NCI-H2081 treated with DMSO at 0.1 percent for 48 hours (cell line): ENCODE measurements around the gene MST1R.
A peak's percentile ranks its signal among the peaks of the same experiment; 100 is the strongest.
"Not testable (repeated sequence)": the region's sequence is repeated elsewhere in the genome, so short reads cannot be mapped to it uniquely, and the experiment has no call there.

ENCODE experiments used
- DNase-seq: peaks from one replicate; lab custom pipeline; 2025; lab: John Stamatoyannopoulos, UW

MST1R gene

DNA sequence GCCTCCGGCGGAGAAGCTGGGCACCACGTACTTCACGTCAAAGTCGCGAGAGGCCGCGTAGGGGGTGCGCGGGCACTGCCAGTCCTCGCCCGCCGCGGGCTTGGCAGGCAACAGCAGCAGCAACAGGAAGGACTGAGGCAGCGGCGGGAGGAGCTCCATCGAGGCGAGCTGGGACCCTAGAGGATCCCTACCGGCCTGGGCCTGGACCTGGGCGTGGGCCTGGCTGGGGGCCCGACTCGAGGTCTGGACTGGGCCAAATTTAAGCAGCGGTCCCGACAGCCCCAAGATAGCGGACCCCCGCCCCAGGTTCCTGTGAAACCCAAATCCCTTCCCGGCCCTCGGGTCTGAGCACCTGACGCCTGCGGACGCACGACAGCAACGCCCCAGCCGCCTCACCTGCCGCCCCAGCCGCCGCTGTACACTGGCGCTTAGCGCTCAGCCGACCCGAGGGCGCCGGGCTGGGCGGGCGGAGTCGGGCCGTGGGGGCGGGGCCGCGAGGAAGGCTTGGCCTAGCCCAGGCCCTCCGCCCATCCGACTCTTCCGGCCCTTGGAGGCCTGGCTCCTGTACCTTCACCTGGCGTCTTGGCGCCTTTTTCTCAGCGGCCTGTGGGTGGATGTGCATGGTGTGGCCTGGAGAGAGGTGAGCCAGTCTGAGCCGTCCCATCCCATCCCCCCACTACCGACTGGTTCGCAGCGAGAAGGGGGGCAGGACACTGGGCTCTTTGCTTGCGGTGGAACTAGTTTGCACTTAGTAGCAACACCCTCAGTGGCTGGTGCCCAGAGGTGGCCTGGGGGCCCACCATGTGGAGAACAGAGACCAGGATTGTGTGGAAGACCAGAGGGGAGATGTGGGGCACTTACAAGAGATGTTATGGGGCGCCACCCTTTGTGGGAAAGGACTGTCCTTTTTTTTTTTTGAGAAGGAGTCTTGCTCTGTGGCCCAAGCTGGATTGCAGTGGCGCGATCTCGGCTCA, at the start of gene MST1R:
Gene MST1R, minus strand, starts transcription at position 423 of the 974 bp plus-strand sequence. Its CDS starts 264 bp downstream, at position 159.
- DNase-seq: no peak

DNA sequence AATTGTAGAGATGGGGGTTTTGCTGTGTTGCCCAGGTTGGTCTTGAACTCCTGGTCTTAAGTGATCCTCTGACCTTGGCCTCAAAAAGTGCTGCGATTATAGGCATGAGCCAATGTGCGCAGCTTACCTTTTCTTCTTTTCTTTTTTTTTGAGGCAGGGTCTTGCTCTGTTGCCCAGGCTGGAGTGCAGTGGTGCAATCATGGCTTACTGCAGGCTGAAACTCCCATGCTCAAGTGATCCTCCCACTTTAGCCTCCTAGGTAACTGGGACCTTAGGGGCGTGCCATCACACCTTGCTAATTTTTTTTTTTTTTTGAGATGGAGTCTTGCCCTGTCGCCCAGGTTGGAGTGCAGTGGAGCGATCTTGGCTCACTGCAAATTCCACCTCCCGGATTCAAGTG, 49.3 kb upstream of the MST1R start:
- DNase-seq: no peak

DNA sequence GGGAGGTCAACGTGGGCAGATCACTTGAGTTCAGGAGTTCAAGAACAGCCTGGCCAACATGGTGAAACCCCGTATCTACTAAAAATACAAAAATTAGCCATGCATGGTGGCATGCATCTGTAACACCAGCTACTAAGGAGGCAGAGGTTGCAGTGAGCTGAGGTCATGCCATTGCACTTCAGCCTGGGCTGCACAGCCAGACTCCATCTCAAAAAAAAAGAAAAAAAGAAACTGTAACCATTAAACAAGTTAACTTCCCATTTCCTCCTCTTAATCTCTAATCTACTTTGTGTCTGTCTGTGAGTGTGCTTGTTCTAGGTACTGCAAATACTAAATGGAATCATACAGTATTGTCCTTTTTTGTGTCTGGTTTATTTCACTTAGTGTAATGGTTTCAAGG, 39.0 kb upstream of the MST1R start:
- no peak for DNase-seq

DNA sequence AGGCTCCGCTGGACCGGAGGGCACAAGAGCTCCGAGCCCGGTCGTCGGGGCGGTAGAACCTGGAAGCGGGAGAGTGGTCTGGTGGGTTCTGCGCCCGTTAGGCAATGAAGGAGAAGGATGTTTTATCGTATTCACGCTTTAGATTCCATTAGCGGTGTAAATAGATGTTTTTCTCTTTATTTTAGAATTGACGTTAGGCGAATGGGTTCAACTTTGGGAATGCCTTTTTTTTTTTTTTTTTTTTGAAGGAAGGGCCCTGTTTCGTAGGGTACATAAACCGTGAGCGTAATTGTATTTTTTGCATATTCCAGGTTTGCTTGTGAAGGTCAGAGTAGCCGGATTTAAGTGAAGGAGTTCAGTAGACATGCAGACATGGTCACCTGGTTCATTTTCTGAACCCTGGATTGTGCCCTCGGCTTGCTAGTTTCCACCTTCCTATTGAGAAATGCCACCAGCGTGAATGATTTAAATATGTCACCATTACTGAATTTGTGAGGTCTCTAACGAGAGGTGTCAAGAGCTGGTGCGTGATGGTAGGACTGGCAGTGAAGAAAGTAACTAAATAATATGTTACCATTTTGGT, 37.1 kb upstream of the MST1R start:
- DNase-seq: no peak

DNA sequence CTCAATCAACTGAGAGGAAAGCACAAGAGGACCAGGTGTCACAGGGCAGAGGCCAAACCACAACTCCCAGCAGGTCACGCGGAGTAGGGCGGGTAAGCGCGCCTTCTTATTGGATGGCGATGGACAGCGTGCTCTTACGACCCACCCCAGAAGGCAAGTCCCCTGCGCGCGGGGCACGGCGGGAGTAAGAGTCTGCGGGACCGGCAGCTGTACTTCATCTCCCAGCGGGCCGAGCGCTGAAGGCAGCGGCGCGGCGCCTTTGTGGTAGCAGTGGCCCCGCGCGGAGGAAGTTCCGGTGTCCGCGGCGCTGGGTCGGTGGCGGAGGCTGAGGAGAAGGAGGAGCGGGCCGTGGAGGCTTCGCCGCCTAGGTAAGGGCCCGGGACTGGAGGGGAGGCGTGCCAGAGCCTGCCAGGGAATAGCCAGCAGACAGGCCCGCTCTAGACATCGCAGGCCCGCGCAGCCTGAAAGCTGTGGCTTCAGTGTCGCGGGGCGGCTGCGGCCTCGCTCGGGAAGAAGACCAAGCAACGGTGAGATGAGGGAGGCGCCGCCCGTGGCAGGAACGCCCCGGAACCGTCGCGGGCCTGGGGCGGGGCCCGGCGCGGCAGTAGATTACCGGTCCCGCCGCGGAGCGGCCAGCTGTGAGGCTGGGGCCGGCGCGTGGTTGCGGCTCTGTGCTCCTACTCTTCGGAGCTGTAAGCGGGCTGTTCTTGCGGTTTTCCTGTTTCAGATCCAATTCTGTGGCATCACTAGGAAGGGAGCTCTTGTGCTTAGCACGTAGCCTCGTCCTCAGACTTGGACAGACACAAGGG, 36.4 kb upstream of the MST1R start, which contains the start of gene RBM6:
Gene RBM6, plus strand, starts transcription at position 293 of the 809 bp plus-strand sequence. CDS start 22,492 bp downstream, outside the sequence.
- DNase-seq: peak; percentile 85

DNA sequence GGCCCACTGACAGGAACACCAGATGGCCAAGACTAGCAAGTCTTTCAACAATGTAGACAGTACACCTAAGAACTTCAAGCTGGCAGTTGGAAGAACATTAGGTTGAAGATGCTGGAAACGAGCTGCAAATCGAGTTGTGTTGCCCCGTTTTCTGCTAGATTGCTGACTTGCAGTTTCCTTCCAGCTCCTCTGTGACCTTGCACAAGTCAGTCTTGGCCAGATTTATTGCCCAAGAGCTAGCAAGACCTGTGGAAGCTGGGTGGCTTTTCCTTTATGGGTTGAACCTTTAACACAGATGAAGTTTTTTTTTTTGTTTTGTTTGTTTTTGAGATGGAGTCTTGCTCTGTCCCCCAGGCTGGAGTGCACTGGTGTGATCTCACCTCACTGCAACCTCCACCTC, 33.4 kb upstream of the MST1R start:
- no peak for DNase-seq

DNA sequence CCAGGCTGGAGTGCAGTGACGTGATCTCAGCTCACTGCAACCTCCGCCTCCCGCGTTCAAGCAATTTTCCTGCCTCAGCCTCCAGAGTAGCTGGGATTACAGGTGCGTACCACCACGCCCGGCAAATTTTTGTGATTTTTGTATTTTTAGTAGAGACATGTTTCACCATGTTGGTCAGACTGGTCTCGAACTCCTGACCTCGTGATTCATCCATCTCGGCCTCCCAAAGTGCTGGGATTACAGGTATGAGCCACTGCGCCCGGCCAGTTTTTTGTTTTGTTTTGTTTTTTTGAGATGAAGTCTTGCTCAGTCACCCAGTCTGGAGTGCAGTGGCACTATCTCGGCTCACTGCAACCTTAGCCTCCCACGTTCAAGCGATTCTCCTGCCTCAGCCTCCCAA, 28.6 kb upstream of the MST1R start:
- not testable (repeated sequence) for DNase-seq

DNA sequence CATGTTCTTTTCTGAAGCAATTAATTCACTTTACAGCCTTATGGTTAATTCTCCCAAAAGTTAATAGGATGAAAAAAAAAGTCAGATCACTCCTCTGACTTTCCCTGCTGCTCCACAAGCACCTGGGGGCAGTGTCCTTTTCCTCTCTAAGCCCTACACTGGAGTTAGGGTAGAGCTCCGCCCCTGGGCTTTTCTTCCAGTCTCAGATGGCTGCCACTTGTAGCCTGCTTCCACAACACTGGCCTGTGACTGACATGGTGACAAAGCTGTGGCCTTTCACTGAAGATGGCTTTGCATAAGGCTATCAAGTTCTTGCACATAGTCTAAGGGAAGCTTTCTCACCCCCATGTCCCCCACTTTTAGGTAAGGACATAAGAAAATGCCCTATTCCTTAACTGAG, 27.2 kb upstream of the MST1R start:
- no peak for DNase-seq

DNA sequence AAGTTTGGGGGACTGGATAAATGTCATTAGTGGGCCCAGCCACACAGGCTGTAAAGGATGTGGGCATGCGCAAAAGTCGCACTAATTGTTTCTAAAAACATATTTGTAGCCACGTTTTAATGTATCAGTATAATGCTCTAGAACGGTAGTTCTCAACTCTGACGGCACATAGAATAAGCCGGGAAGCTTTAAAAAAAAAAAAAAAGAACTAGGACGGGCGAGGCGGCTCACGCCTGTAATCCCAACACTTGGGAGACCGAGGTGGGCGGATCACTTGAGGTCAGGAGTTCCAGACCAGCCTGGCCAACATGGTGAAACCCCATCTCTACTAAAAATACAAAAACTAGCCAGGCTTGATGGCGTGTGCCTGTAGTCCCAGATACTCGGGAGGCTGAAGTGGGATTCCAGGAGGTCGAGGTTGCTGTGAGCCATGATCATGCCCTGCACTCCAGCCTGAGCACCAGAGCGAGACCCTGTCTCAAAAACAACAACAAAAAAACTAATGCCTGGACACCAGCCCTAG, 26.6 kb upstream of the MST1R start:
- DNase-seq: no peak

DNA sequence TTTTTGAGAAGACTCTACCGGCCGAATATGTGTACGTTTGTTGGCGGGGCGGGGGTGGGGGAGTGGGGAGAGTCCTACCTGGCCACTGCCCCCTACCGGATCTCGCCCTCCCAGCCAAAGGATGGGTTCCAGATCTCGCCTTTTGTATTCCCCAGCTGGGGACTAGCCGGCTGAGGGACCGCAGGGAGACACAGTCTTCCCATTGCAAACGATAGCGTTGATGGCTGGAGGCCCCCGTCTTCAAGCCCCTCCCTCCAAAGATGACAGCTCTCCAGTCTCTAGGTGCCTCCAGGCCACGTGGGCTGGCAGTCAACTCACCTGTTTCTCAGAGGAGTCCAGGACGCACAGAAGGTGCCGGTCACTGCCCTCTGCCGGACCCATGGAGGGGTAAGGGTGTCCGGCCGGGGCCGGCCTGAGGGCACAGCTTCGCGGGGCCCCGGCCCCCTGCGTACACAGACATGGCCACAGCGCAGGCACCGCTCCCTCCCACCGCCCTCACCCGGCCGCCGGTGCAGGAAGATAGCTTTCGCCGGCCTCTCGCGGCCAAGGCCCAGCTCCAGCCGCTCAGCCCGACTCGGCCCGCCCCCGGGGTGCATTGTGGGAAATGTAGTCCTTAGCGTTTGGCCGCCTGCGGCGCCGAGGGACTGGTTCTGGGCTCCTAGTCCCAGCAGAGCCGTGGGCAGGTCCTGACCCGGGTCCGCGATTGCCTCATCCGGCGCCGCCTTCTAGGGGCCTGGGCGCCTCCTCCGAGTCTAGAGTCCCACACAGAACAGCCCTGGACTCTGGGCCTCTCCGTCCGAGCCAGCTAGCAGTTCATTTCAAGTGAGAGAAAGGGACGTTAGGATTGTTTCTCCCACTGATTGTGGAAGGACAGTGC, 25.9 kb upstream of the MST1R start, which contains the start of gene MON1A:
Gene MON1A, minus strand, starts transcription at position 521 of the 877 bp plus-strand sequence. CDS start 16,465 bp downstream, outside the sequence.
- DNase-seq: peak; percentile 32

DNA sequence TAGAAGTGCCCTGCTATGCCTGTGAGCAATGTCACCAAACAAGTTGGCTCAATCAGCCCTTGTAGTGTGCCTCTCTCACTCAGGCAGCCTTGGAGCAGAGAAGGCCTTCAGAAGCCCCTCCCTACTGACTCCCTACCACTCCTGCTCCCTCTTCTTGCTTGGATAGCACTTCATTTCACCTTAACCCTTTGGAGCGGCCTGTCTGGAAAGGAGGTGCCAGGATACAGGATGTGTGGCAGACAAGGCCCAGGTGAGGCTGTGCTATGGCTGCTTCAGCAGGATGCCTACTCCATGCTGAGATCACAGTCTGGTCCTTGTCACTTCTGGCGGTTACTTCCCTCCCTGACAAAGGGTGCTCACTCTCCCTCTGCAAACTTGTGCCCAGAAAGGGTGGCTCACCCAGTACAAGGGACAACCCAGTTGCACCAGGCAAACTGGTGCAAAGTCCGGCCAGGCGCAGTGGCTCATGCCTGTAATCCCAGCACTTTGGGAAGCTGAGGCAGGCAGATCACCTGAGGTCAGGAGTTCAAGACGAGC, 24.9 kb upstream of the MST1R start:
- DNase-seq: no peak

DNA sequence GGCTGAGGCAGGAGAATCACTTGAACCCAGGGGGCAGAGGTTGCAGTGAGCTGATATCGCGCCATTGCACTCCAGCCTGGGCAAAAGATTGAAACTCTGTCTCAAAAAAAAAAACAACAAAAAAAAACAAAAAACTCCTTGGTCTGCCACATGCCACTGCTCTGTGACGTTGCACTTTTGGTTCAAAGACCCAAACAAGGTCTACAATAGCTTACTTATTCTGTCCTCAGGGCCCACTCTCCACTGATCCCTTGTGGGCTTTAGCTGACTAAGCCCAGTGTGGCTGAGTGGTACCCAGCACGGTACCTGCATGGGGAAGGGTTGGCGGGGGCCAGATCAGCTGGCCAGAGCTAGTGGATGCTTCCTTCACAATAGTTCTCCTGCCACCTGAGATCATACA, 24.1 kb upstream of the MST1R start:
- DNase-seq: no peak

DNA sequence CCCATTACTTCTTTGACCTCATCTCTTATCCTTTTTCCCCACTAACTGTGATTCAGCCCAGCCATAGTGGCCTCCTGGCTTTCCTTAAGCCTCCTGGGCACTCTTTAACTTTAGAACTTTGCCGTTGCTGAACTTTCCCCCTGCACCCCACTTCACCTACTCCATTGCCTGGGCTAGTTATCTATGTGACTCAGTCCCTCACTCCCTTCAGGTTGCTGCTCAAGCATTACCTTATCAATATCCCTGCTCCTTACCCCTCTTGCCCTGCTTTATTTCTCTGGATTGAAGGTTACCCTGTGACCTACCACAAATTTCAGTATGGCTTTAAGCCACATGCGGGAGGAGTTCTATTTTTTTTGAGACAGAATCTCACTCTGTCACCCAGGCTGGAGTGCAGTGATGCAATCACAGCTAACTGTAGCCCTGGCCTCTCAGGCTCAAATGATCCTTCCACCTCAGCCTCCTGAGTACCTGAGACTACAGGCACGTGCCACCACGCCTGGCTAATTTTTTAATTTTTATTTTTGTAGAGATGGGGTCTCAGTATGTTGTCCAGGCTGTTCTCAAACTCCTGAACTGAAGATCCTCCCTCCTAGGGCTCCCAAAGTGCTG, 22.6 kb upstream of the MST1R start:
- DNase-seq: no peak

DNA sequence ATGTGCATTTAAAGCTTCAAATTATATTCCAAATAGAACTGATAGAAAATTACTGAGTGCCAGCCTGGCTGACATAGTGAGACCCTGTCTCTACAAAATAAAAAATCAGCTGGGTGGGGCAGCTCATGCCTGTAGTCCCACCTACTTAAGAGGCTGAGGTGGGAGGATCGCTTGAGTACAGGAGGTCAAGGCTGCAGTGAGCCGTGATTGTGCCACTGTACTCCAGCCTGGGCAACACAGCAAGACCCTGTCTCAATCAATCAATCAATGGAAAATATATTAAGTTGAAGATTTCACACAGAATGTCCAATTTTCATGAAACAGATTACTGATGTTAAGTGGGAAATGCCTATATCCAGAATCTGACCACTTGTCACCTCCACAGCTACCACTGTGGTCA, 21.8 kb upstream of the MST1R start:
- DNase-seq: no peak

DNA sequence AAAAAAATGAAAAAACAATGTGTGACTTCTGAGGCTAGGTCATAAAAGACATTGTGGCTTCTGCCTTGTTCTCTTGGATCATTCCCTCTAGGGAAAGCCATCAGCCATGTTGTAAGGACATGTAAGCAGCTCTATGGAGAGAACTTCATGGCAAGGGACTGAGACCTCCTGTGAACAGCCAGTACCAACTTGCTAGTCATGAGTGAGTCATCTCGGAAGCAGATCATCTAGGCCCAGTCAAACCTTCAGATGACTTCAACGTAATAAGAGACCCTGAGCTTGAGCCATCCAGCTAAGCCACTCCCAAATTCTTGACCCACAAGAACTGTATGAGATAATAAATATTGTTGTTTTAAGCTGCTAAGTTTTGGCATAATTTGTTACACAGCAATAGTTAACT, 21.0 kb upstream of the MST1R start:
- DNase-seq: no peak

DNA sequence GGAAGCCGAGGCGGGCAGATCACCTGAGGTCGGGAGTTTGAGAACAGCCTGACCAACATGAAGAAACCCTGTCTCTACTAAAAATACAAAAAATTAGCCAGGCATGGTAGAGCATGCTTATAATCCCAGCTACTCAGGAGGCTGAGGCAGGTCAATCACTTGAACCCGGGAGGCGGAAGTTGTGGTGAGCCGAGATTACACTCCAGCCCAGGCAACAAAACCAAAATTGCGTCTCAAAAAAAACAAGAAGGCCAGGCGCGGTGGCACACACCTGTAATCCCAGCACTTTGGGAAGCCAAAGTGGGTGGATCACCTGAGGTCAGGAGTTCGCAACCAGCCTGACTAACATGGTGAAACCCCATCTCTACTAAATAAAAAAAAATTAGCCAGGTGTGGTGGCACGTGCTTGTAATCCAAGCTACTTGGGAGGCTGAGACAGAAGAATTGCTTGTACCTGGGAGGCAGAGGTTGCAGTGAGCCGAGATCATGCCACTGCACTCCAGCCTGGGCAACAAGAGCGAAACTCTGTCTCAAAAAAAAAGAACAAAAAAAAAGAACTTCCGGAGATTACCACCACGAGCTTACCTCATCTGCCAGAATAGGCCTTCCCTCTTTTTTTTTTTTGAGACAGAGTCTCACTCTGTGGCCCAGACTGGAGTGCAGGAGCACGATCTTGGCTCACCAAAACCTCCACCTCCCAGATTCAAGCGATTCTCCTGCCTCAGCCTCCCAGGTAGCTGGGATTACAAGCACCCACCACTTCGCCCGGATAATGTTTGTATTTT, 14.3 kb upstream of the MST1R start:
- not testable (repeated sequence) for DNase-seq

DNA sequence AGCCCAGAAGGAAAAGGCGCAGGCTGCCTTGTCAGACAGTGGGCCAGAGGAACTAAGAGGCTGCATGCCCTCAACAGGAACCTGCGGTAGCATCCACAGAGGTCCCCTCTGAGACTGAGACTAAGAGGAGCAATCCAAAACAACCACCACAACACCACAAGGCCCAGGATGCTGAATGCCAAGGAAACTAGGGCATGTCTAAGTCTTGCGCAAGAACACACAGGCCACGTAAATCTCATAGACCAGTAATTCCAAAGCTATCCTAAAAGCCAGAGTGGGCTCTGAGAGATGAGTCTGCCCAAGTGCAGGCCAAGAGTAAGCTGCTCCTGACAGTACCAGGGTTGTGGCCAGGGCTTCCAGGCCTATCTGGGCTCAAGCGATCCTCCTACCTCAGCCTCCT, 13.0 kb upstream of the MST1R start:
- DNase-seq: no peak

DNA sequence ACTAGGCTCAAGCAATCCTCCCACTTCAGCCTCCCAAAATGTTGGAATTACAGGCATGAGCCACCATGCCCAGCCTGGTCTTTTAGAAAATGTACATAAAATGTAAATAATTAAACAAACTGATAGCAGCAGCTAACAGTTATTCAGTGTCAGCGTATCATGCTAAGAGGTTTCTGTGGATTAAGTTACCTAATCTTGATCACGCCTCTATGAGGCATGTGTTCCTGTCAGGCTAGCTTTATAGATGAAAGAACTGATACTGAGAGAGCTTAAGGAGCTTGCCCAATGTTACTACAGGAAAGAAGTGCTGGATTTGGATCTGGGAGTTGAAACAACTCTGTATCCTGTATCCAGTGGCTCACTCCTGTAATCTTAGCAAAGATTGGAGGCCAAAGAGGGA, 11.2 kb upstream of the MST1R start:
- no peak for DNase-seq

DNA sequence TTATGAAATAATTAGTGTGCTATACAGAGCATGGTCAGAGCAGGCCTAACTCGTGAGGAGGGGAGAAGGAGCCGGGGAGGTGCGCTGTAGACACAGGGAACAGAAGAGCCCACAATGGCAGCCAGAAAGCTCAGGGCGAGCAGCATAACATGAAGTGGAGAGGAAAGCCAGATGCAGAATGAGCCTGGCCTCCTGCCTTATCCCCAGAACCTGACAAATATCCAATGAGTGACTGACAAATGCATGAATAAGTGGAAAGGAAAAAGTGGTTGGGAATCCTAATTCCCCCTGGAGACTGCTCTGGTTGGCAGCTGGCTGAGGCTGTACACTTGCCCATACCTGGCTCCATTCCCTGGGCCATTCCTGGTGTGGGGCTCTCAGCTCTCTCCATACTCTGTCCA, 9.2 kb upstream of the MST1R start:
- DNase-seq: no peak

DNA sequence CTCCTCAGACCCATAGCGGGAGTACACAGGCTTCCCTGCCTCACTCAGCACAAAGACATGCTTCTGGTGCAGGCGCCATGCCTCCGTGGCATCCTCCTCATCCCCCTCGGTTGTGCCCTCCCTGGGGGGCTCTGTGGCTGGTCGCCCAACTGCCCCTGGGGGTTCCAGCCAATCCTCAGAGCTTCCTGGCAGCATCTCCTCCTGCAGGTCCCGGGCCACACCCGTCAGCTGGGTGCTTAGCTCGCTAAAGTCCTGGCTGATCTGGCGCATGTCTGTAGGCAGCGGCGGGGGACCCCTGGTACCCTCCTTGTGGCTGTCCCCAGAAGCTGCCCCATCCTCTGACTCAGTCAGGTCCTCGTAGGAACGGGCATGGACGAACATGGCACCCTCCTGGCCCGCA, 7.9 kb upstream of the MST1R start:
- no peak for DNase-seq
